ENCODE results near the gene IRF2BPL. TPM values are rescaled to one million over a fixed set of nuclear protein-coding genes. Genes with fewer than 3 reads are reported as not detected.

Gene IRF2BPL
- total RNA-seq, 1 donor: 21.6 TPM

DNA sequence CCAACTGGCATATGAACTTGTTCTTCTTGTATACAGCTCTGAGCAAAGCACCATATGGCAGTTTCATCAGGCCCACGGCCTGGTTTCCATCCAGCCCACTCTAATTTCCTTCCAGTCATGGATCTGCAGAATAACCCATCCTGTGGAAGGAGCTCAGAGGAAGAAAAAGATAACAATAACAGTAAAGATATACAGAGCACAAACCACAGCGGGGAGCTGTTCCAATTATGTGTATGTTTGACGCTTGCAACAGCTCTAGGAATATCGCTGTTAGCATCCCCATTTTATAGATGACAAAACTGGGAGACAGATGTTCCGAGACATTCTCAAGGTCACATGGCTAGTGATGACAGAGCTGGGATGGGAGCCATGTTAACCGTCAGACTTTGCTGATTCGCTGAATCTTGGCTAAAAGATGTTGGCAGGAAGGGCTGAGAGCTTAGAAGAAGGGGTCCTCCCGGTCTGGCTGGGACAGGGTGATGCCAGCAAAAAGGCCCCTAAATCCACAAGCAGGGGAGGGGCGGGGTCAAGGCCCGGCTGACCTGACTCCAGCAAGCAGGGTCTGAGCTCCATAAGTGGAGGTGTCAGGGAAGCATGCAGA is 35.2 kb upstream of the IRF2BPL start:
- H3K4me3 ChIP-seq (ENCODE audit: low read depth, low read length): no peak overlapping the region
- DNase-seq (ENCODE audit: low read depth): peak; percentile 65
- TF ChIP-seq, protein P1, sequence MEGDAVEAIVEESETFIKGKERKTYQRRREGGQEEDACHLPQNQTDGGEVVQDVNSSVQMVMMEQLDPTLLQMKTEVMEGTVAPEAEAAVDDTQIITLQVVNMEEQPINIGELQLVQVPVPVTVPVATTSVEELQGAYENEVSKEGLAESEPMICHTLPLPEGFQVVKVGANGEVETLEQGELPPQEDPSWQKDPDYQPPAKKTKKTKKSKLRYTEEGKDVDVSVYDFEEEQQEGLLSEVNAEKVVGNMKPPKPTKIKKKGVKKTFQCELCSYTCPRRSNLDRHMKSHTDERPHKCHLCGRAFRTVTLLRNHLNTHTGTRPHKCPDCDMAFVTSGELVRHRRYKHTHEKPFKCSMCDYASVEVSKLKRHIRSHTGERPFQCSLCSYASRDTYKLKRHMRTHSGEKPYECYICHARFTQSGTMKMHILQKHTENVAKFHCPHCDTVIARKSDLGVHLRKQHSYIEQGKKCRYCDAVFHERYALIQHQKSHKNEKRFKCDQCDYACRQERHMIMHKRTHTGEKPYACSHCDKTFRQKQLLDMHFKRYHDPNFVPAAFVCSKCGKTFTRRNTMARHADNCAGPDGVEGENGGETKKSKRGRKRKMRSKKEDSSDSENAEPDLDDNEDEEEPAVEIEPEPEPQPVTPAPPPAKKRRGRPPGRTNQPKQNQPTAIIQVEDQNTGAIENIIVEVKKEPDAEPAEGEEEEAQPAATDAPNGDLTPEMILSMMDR (IDR thresholded peaks at IDR 0.05; ENCODE audit: insufficient read depth, low read length): no peak

DNA sequence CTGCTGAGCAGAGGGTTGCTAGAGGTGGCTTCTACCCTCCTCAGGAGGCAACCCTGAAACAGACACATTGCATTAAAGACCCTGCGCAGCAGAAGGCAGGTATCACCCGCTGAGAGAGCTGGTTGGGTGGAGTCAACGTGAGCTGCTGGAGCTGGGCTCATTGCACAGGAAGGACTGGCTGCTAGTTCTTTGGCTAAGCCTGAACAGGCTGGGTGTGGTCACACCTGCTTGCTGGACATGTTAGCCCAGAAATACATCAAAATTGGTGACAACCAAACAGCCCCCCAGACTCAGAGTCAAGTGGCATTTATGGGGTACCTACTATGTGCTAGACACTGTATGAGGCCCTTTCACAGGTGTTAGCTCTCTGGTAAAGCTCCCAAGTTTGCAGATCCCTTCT is 33.8 kb upstream of the IRF2BPL start:
- TF ChIP-seq, protein P1 (IDR thresholded peaks at IDR 0.05; ENCODE audit: insufficient read depth, low read length): no peak
- no peak overlapping the region for H3K4me3 ChIP-seq (ENCODE audit: low read depth, low read length)
- no peak for DNase-seq (ENCODE audit: low read depth)

DNA sequence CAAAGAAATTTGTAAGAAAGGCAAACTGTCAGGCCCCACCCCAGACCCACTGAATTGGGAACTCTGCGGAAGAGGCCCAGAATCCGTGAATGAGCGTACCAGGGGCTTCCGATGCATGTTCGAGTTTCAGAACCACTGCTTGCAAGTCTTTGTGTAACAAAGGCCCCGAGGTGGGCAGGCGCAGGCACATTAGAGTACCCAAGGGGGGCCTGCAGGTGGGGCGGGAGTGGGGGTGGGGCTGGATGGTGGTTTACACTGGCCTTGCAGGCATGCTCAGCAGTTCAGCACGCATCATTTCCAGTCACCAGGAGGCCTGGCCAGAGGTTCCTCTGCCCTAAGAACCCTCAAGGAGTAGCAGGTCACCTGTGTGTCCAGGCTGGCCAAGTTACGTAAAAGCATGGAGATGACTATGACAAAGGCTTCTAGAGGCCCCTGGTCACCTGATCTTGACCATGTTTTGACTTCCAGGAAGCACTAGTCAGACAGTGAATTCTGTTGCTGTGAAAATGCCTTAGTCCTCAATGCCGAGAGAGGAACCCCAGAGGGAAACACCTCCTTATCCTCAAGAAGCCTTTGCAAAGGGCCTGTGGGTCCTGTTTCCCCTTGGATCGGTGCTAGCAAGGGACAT is 33.2 kb upstream of the IRF2BPL start:
- no peak overlapping the region for H3K4me3 ChIP-seq (ENCODE audit: low read depth, low read length)
- TF ChIP-seq, protein P1 (IDR thresholded peaks at IDR 0.05; ENCODE audit: insufficient read depth, low read length): no peak

DNA sequence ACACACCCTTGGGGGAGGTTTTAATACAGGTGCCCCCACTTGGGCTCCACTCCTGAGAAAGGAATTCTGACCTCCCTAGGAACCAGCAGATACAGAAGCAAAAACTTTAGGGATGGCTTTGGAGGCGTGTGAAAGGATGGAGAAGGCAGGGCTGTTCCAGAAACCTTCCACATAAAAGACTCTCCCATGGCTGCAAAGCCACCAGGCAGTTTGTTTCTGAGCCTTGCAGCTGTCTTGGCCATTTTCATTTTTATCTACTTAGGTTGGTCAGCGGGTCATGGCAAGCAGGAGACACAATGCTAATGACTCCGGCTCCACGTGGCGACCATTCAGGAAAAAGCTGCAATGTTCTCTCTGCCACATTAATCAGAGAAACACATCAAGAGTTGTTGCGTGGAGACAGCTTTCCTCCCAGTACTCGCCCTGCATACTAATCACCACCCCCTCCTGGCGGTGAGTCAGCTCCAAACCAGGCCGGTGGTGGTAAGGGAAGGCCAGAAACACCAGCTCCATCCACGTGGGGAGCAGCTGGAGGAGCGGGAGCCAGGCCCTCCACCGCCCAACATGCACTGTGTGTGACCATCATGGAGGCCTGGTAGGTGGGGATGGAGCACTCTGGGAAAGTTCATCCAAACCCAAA is 30.9 kb upstream of the IRF2BPL start:
- no peak overlapping the region for H3K4me3 ChIP-seq (ENCODE audit: low read depth, low read length)
- DNase-seq (ENCODE audit: low read depth): peak; percentile 87
- TF ChIP-seq, protein P1 (IDR thresholded peaks at IDR 0.05; ENCODE audit: insufficient read depth, low read length): peak; percentile 52

More for the DNA sequence above, 33.2 kb upstream of the IRF2BPL start:
- no peak for DNase-seq (ENCODE audit: low read depth)

DNA sequence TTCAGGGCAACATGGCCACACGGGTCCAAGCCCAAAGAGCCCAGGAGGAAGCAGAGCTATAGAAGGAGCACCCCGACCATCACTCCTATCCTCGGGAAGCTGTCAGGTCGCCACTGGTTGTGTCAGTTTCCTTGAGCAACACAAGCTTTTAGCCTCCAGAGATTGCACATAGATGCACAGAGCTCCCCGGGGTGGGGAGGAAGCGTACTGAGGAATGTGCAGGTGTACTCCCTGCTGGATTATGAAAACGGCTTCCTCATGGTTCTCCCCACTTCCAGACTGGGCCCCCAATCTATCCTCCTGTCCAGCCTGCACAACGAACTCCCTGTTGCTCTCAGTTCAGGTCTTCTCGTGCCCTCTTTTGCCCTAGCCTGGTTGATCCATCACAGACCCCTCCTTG is 30.3 kb upstream of the IRF2BPL start:
- no peak overlapping the region for H3K4me3 ChIP-seq (ENCODE audit: low read depth, low read length)
- TF ChIP-seq, protein P1 (IDR thresholded peaks at IDR 0.05; ENCODE audit: insufficient read depth, low read length): no peak
- DNase-seq (ENCODE audit: low read depth): no peak

DNA sequence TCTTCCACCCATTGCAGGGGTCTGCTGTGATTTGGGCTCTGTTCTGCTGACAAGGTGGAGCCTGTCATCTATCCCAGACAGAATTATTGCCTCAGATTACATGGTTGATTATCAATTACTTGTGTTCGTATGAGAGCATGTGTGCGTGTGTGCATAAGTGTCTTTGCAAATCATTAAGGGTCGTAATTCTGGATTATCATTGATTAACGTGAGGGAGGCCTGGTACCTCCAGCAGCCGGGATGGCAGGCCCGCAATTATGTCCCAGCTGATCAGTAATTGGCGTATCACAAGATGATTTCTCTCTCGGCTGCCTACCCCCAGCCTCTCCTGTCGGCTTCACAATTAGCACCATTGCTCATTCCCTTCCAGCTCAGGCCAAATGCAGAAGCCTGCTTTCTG is 29.6 kb upstream of the IRF2BPL start:
- TF ChIP-seq, protein P1 (IDR thresholded peaks at IDR 0.05; ENCODE audit: insufficient read depth, low read length): no peak
- H3K4me3 ChIP-seq (ENCODE audit: low read depth, low read length): no peak overlapping the region
- no peak for DNase-seq (ENCODE audit: low read depth)
